ENCODE data around the gene ADD1.

The ADD1 gene

DNA sequence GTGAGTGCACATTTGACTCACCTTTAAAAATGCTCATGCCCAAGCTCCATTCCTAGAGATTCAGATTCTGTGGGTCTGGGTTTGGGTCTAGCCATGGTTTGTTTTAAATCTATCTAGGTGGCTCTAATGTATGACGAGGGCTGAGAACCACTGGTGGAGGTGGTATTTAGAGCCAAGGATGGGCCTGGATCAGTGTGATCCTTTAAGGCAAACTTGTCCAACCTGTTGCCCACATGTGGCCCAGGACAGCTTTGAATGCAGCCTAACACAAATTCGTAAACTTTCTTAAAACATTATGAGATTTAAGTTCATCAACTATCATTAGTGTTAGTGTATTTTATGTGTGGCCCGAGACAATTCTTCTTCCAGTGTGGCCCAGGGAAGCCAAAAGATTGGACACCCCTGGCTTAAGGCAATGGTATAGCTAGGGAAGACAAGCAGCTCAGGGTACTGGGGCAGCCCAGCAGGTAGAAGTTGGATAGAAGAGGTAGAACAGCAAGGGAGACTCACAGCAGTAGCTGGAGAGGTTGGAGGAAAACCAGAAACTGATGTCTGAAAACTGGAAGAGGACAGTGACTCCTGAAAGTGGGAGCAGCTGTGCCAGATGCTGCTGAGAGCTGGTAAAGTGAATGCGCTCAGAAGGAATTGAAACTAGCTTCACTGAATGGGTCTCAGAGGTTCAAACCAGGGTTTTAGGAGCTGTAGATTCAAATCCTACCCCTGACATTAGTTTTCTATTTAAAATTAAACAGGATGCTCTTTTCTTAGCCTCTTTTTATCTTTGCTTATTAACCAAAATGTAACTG is 18.2 kb downstream of the ADD1 start:
- no peak for DNase-seq

GRCh38 chr4:2862528-2862927 is 18.9 kb downstream of the ADD1 start:
- peak in 1 of 2 experiments; percentile 21 for DNase-seq

DNA sequence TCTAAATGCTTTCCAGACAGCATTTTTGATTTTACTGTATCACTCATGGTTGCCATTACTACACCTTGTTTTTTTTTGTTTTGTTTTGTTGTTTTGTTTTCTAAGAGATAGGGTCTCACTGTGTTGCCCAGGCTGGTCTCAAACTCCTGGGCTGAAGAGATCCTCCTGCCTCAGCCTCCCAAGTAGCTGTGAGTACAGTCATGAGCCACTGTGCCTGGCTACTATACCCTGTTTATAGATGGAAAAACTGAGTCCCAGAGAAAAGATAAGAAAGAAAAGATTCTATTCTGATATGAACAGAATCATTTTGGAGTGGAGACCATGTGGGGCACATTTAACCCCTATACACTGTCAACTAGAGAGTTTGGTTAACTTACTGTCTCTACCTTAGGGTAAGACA is 20.0 kb downstream of the ADD1 start:
- no peak for DNase-seq

DNA sequence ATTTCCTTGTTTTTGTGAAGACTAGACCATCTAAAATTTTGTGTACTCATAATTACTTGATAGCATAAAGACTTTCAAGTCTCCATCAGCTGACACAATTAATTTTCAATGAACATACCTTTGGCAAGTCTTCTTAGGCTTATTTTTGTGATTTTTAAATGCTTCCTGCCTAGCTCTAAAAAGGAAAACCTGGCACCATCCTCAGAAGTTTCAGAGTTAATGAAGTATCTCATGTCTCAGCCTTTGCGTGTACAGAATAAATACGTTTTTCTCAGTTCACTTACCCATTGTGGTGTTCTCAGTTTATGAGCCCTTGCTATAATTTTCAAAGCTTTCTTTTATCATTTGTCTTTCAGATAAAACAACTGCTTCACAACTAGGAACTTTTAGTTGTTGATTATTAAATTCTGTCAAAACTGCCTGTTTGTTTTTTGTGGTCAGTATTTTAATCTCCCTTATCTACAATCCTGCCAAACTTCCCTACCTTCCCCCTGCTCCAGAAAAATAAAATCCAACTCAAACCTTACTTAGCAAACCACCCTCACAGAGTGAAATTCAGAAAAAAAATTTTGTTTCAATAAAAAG is 21.6 kb downstream of the ADD1 start:
- no peak for DNase-seq

DNA sequence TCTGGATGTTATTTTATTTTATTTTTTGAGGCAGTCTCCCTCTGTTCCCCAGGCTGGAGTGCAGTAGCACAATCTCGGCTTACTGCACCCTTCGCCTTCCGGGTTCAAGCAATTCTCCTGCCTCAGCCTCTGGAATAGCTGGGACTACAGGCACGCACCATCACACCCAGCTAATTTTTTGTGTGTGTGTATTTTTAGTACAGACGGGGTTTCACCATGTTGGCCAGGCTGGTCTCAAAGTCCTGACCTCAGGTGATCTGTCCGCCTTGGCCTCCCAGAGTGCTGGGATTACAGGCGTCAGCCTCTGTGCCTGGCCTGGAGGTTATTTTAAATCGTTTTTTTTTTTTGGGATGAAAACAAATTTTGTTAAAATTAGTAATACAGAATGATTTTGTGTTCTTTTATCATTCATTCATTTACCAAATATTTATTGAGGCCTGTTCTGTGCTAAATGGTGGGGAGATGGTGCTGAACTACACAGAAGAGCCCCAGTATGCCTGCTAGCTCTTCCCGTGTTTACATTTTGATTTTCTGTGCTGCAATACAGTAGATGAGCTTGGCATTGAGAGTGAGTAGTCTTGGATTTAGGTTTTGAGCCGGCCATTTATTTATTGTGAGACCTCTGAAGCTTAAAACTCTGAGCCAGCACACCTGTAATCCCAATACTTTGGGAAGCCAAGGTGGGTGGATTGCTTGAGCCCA is 22.7 kb downstream of the ADD1 start:
- no peak for DNase-seq

GRCh38 chr4:2866891-2867290 is 23.2 kb downstream of the ADD1 start:
- no peak for DNase-seq

DNA sequence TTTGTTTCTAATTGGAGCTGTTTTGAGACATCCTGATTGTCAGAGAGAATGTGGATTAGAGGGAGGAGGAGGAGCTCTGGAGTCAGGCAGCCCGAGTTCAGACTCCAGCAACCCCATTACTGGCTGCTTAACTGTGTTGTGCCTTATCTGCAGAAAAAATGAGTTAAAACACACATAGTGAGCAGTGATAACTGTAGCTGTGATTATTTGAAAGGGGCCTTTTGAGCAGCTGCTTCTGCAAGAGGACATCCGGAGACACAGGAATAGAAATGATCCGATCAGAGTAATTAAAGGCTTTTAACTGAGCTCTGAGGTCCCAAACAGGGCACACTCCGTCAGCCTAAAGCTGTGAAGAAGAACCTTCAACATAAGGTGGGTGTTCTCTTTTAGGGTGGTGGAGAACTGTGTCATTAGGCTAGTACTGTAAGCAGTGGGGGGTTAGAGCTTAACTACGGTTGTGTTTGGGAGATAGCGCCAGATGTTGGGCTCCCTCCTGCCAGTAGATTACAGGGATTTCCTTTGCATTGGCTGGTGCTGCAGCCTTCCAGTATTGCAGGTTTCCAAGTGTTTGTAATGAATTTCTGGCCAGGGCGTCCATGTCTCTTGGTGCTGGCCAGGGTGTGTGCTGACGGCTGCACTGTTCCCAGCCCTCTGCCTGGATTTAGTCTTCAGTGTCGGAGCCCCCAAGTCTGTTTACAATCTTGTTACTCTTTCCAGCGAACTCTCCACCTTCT is 24.3 kb downstream of the ADD1 start:
- no peak for DNase-seq

DNA sequence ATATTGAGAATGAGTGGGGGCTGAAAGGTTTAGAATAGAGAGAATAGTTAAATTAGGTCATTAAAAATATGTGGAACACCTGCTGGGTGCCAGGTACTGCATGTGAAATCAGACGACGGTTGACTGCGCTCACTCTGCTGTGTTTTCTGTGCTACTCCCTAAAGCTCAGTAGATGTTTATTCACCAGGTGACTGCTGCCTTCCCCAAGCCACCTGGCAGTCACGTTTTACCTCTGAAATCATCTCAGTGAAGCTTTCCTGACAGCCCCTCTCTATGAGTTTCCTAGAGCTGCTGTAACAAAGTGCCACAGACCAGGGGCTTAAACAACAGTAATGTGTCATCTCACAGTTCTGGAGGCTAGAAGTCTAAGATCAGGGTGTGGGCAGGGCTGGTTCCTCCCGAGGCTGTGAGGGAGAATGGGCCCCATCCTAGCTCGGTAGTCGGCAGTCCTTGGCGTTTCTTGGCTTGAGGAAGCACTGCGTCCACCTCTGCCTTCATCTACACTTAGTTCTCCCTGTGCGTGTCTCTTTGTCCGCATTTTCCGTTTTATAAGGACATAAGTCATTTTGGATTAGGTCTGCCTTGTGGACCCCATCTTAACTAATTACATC is 25.3 kb downstream of the ADD1 start:
- DNase-seq, result no peak

- no peak for DNase-seq
Observed at GRCh38 chr4:2869659-2870058, 26.0 kb downstream of the ADD1 start.

DNA sequence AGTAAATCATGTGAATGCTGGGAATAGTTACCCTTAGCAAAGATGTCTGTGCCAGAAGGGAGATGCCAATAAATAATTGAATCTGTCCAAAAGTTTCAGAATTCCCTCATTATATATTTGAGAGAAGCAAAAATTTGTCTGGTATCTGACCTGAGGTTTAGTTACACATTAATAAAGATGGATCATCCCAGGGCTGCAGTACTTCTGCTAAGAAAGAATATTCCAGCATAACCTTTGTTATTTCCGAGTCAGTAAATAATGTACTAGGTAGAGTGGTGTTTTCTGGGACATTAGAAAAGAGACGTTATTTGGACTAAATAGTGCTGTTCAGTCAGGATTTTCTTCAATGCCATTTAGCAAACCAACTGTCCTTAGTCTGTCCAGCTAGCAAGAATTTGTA is 26.4 kb downstream of the ADD1 start:
- DNase-seq, result no peak

DNA sequence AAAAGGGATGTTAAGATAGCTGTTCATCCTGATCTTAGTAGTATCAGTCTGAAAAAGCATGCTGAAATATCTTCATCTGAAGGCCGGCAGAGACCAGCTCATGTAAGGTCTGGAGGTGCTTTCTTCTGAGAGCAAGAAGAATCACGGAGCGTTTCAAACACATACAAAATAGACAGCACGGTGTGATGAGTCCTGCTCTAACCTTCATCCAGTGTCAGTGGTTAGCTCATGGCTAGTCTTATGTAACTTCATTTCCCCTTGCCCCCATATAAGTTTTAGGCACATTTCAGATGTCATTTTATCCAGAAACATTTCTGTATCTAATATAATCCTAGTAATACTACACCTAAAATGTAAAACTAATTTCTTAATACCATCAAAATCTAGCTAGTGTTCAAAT is 27.8 kb downstream of the ADD1 start:
- no peak for DNase-seq

- DNase-seq, result no peak
Observed at GRCh38 chr4:2871911-2872310, 28.3 kb downstream of the ADD1 start.

DNA sequence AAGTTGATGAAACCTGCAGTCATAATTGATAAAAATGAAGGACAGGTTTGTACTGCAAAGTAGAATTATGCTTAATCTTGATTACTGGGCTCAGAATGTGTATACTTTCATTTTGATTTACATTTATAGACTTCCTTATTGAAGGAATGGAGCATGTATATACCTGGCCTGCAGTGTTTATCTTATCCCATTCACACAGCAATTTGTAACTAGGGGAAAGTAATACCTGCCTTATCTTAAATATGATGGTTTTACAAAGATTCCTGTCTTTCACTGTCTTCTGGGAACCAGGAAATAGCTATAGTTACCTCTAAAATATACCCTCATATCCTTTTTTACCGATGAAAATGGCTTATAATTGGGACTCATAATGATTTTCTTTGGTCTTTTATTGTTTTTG is 29.7 kb downstream of the ADD1 start:
- no peak for DNase-seq

DNA sequence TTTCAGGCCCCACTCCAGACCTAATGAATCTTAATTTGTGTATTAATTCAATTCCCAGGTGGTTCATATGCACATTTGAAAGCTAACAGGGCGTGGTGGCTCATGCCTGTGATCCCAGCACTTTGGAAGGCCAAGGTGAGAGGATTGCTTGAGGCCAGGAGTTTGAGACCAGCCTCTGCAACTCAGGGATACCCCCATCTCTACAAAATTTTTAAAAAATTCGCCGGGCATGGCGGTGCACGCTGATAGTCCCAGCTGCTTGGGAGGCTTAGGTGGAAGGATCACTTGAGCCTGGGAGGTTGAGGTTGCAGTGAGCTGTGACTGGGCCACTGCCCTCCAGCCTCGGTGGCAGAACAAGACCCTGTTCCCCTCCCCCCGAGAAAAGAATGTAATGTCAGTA is 31.2 kb downstream of the ADD1 start:
- DNase-seq, result no peak

DNA sequence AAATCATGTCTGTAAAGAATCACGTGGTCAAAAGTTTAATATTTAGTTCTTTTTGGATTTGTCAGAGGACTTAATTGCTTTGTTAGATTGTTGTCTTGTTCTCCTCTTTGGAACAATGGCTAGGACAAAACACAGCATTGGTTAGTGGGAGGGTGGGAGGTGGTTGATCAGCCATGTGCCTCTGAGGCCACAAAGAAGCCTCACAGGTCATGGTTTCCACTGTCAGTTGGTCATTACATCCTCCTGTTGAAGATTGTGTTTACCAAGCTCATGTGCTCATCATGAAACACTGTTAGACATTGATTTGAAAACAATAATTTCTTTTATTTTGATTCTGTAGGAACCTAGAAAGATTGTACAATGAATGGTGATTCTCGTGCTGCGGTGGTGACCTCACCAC is 31.9 kb downstream of the ADD1 start:
- DNase-seq, result no peak

DNA sequence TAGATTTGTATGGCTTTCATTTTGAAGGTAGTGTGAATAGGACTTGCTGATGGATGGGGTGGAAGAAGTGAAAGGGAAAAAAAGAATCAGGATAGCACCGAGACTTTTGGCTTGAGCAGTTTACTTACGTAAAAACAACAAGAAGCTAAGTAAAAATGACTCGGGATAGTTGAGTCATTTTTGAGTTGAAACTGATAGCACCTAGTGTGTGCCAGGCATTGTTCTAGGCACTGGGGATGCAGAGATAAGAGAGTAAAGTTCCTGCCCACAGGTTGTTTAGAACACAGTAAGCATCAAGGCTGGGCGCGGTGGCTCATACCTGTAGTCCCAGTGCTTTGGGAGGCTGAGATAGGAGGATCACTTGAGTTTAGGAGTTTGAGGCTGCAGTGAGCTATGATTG is 34.7 kb downstream of the ADD1 start:
- no peak for DNase-seq

DNA sequence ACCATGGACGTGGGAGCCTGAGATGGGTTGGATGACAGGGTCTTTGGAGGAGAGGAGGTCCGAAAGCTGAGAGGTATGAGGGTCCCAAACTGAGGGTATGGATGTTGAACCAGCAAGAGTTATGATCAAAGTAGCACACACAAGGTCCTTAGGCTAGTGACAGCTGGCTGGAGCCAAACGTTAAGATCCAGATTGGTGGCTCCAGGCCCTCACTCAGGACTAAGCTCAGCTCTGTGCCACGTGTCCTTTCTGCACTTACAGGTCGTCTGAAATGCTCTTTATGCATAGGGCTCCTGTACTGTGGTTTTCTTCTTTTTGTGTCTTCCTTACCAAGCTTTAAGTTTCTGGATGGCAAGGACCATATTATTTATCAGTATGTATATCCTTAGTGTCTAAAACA is 35.4 kb downstream of the ADD1 start:
- DNase-seq, result no peak

- DNase-seq, result no peak
Observed at GRCh38 chr4:2881431-2881830, 37.8 kb downstream of the ADD1 start.

- no peak for DNase-seq
Observed at GRCh38 chr4:2882341-2882740, 38.7 kb downstream of the ADD1 start.

- DNase-seq, result no peak
Observed at GRCh38 chr4:2886161-2886560, 42.5 kb downstream of the ADD1 start.

- DNase-seq, result no peak
Observed at GRCh38 chr4:2886622-2887021, 43.0 kb downstream of the ADD1 start.

DNA sequence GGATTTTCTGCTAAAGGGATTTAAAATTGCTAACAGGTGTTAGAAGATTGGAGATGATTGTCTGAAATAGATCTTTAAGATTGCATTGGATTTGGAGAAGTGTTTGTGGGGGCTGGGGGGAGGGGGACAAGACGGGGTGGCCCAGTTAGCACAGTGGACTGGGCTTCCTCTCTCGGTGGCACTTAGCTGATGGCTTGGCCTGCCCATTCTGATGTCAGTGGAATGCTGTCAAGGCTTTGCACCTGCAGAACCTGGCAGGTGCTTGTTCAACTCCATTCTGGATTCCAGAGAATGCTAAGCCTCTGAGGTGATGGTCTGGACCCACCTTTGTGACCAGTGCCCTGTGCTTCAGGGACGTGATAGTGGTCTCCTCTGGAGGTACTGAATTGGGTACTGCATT is 43.7 kb downstream of the ADD1 start:
- no peak for DNase-seq

DNA sequence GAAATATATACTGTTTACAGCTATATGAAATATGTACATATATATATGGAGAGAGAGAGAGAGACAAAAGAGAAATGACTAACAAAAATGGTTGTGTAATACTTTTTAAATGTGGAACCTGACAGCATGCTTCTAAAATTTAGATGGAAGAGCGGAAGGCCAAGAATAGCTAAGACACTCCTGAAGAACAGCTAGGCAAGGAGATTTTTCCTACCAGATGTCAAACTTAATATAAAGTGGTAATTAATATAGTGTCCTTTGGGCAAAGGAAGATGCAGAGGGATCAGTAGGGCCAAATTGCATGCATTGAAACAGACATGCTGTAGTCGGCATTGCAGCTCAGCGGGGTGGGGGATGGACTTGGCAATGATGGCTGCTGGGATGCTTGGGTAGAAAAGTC is 45.2 kb downstream of the ADD1 start:
- no peak for DNase-seq

Data from SW 1271 (cell line).